Hippocampal formation (tissue), 2 donors: Measurements from ENCODE around the gene THSD8.

Source experiments
- DNase-seq, 2 donors: peaks; one replicate each; lab custom pipeline; 2025; lab: John Stamatoyannopoulos, UW

Gene THSD8

GRCh38 chr19:12801466-12802266 is at the start of gene THSD8, which contains the start of gene PRDX2:
Gene THSD8 (plus strand): TSS chr19:12802069. CDS start chr19:12802072, 3 bp downstream.
Gene PRDX2 (minus strand): TSS chr19:12801800. CDS start chr19:12801261, 539 bp downstream.
- peak; percentile 68 to 69 for DNase-seq

- no peak for DNase-seq
These were observed 47.2 kb upstream of the THSD8 start for GRCh38 chr19:12754465-12755196.

GRCh38 chr19:12756150-12756883 is 45.6 kb upstream of the THSD8 start:
- DNase-seq, result no peak

- peak in 1 of 2 donors; percentile 2 for DNase-seq
These were observed 44.2 kb upstream of the THSD8 start for GRCh38 chr19:12757544-12758274.

- DNase-seq, result no peak
These were observed 42.2 kb upstream of the THSD8 start for GRCh38 chr19:12759686-12760085.

DNA sequence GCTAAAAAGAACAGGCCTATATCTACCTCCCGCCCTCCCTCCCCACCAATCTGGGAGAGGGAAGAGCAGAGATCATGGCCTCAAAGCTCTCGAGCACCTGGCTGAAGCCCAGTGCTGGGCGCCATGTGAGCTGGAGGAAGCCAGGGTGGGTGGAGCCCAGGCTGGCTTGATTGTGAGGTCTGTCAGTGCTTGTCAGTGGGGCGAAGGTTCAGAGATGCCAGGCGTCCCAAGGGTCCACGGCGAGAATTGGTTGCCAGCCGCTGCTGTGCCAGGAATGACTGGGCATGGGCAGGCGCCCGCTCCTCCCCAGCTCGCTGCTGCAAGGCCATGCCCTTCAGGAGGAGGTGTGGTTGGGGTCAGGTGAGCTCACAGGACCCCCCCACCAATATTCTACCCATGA is 38.8 kb upstream of the THSD8 start:
- DNase-seq, result no peak

- DNase-seq, result no peak
These were observed 37.2 kb upstream of the THSD8 start for GRCh38 chr19:12764698-12765097.

DNA sequence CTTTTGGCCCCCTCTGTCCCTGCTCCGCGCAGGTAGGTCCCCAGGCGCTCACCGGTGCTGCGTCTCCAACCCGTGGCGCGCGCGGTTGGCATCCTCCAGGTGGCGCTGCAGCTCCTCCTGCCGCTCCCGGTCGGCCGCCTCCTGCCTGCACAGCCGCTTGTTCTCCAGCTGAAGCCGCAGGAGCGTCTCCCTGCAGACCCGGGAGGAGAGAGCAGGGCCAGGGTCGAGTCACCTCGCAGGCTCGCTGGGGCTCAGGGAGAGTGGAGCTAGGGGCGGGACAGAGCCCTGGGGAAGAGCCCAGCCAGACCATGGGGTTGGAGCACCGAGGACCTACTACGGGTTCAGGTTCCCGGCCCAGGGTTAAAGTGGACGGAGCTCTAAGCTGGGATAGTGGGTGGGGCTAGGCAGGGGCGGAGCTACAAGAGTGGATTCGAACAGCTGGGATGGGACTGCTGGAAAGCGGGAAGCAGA is 35.8 kb upstream of the THSD8 start:
- DNase-seq, result peak; percentile 60 to 70

GRCh38 chr19:12767150-12767549 is 34.7 kb upstream of the THSD8 start:
- DNase-seq, result no peak

DNA sequence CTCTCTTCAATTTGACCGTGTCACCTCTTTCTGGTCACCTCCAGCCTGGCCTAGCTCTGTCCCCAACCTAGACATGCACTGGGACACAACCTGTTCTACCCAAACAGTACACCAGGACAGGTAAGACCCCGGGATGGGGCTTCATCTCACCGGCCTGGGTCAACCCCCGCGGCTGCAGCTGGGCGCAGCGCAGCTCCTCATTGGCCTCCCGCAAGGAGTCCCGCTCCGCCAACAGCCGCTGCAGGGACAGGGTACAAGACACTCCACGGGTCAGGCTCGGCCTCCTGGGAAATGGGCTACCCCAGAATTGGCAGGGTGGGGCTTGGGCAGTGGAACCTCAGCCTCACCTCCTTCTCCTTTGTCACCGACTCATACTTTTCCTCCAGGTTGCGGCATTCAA is 34.2 kb upstream of the THSD8 start:
- no peak for DNase-seq

- DNase-seq, result no peak
These were observed 32.2 kb upstream of the THSD8 start for GRCh38 chr19:12769689-12770088.

DNA sequence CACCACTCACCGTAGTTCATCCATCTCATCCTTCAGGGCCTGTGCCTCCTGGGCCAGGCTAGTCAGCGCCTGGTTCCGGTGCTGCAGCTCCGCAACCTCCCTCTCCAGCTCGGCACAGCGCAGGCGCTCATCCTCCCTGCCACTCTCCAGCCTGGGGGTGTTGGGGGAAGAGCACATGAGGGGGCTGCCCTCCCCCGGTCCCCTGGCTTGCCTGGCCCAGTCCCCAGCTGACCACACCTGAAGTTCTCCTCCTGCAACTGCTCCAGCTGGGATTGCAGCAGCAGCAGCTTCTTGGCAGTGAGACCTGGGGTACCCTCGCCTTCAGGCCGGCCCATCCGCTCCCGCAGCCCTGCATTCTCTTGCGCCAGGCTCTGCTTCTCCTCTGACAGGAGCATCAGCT is 30.9 kb upstream of the THSD8 start:
- no peak for DNase-seq

- DNase-seq, result no peak
These were observed 29.5 kb upstream of the THSD8 start for GRCh38 chr19:12772323-12772722.

GRCh38 chr19:12773571-12773970 is 28.3 kb upstream of the THSD8 start:
- DNase-seq, result no peak

- DNase-seq, result no peak
These were observed 27.0 kb upstream of the THSD8 start, which contains the start of gene HOOK2 for GRCh38 chr19:12774588-12775555. Gene HOOK2 (minus strand): TSS chr19:12775552. CDS start chr19:12775449, 103 bp downstream.

GRCh38 chr19:12777217-12778016 is 24.5 kb upstream of the THSD8 start:
- peak; percentile 51 to 73 for DNase-seq

DNA sequence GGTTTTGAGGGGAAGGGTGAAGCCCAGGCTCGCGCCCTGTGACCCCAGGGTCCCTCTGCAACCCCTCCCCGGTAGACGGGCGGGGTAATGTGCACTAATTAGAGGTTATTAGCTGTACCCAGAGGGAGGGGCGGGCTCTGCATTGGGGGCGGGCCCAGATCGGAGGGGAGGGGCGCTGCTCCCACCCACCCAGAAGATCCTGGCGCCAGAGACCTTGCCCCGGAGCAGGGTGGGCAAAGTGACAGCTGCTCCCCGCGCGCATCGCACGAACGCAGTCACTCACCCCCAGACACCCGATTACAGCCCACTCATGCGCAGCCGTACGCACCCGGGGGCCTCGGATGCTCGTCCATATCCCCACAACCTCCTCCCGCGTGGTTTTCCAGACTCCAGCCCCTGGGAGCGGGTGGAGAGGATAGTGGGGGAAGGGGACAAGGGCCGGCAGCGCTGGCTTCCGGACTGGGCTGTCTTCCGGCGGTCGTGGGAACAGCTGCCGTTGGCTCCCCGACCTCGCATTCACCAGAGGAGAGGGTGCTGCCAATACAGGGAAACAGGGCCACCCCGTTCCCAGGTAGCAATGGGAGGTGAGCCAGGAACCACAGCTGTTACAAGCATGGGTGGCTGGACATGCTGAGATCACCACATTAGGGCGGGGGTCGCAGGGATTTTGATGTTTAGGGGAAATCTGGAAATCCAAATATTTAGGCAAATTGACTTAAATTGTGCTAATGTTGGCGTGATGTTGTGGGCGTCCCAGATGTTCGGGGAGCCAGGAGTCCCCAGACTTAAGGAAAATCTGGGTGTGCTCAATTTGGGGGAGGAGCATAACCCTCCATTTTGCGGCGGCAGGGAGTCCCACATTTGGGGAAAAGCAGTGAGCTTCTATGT is 23.6 kb upstream of the THSD8 start:
- peak in 1 of 2 donors; percentile 55 for DNase-seq

- DNase-seq, result no peak
These were observed 23.0 kb upstream of the THSD8 start for GRCh38 chr19:12778905-12779161.
